Esophagus muscularis mucosa (tissue), 4 donors: ENCODE data around the gene TNFSF18. TPM values are rescaled to one million over a fixed set of nuclear protein-coding genes. Genes with fewer than 3 reads are reported as not detected.

Experiments used
- DNase-seq: peaks from one replicate; pipeline ENCODE4 v3.0.0-alpha.2; 2017; ENCODE audit errors: extremely low spot score
- H3K27ac ChIP-seq, 4 donors: fragments of 200-600 bp; sonication (generic); replicated peaks in 1 of 4; 1 replicate in 3 of 4; 2 replicates in 1 of 4; pipeline ENCODE4 v1.5.1; 2016 to 2019; ENCODE audit warnings: mild to moderate bottlenecking in 1 of 4
- H3K27me3 ChIP-seq, 4 donors: fragments of 200-600 bp; sonication (generic); one replicate each; pipeline versions ENCODE4 v1.5.1 to v1.6.0; 2016 to 2019
- H3K36me3 ChIP-seq, 4 donors: fragments of 200-600 bp; sonication (generic); one replicate each; pipeline ENCODE4 v1.5.1; 2016 to 2019
- H3K4me1 ChIP-seq, 4 donors: fragments of 200-600 bp; sonication (generic); one replicate each; pipeline ENCODE4 v1.5.1; 2016 to 2019
- H3K4me3 ChIP-seq, 4 donors: fragments of 200-600 bp; sonication (generic); 1 replicate in 2 of 4; 2 replicates in 2 of 4; pipeline ENCODE4 v1.5.1; 2016 to 2019; ENCODE audit warnings: mild to moderate bottlenecking in 4 of 4, moderate library complexity in 1 of 4
- H3K9me3 ChIP-seq, 4 donors: fragments of 200-600 bp; sonication (generic); 1 replicate in 3 of 4; 2 replicates in 1 of 4; pipeline ENCODE4 v1.5.1; 2016 to 2019
- CTCF ChIP-seq, 3 experiments: fragments of 200-600 bp in 2 of 3; fragments of 450-650 bp in 1 of 3; sonication (generic) in 2 of 3; IDR thresholded peaks; one replicate each; pipeline ENCODE4 v1.5.1; 2017 to 2019; ENCODE audit warnings: antibody characterized with exemption in 3 of 3, mild to moderate bottlenecking in 2 of 3, moderate library complexity in 1 of 3
- EP300 ChIP-seq: sonication (generic); formaldehyde crosslinking; IDR thresholded peaks from one replicate; pipeline ENCODE4 v1.6.1; 2017; ENCODE audit warnings: antibody characterized with exemption
- POLR2A ChIP-seq: fragments of 450-650 bp; IDR thresholded peaks from one replicate; pipeline ENCODE4 v1.6.1; 2017; ENCODE audit warnings: antibody characterized with exemption, moderate library complexity, mild to moderate bottlenecking, low read depth
- POLR2AphosphoS5 ChIP-seq, 2 donors: sonication (generic); formaldehyde crosslinking; IDR thresholded peaks; one replicate each; pipeline ENCODE4 v1.6.1; 2017; ENCODE audit warnings: antibody characterized with exemption in 2 of 2
- WGBS: methylation state at CpG from one replicate; pipeline ENCODE4 v1.1.5; 2018; 5-methylcytosine and 5-hydroxymethylcytosine counted together
- intact Hi-C: fragments of 100-400 bp; cut with DNase I; formaldehyde crosslinking; loops from one replicate; pipeline ENCODE4 v1.15.1; 2023
- total RNA-seq, 4 donors: library from RNA; depleted of rRNA; stranded (reverse); fragments of >200 nt; gene quantifications; one replicate each; pipeline versions ENCODE4 v1.1.0 to v1.2.1, GENCODE V29; 2016

Gene TNFSF18
- total RNA-seq, 4 donors from 2014 or later, result 0.17 to 0.42 TPM; not detected in 2

GRCh38 chr1:173014160-173014559, 36.6 kb downstream of the TNFSF18 start:
- no peak overlapping the region for H3K27ac ChIP-seq
- WGBS, result 71% methylated on average over 1 of the region's 1 CpG

GRCh38 chr1:173012126-173012525, 38.6 kb downstream of the TNFSF18 start:
- H3K27me3 ChIP-seq, result no peaks in the 10 kb centered on the region
- intact Hi-C loops, result no loop called here
- TF ChIP-seq CTCF (IDR thresholded peaks at IDR 0.05), result no peak
- no peak for TF ChIP-seq POLR2AphosphoS5 (IDR thresholded peaks at IDR 0.05)
- TF ChIP-seq POLR2A, result no peak
- TF ChIP-seq EP300, result no peak
- 89% methylated on average over 1 of the region's 1 CpG for WGBS
- no peak overlapping the region for H3K4me3 ChIP-seq
- peaks cover 0 to 13% (median 3%) of the 10 kb centered on the region in 4 donors for H3K4me1 ChIP-seq
- DNase-seq, result no peak
- no peaks in the 10 kb centered on the region for H3K36me3 ChIP-seq
- H3K27ac ChIP-seq, result no peak overlapping the region
- no peaks in the 10 kb centered on the region for H3K9me3 ChIP-seq

More at GRCh38 chr1:173014160-173014559, 36.6 kb downstream of the TNFSF18 start:
- H3K9me3 ChIP-seq, result no peaks in the 10 kb centered on the region
- no peak for DNase-seq
- H3K4me3 ChIP-seq, result no peak overlapping the region
- no peaks in the 10 kb centered on the region for H3K36me3 ChIP-seq
- H3K27me3 ChIP-seq, result no peaks in the 10 kb centered on the region
- TF ChIP-seq POLR2A (no peak), EP300 (no peak), CTCF (IDR thresholded peaks at IDR 0.05) (no peak), POLR2AphosphoS5 (IDR thresholded peaks at IDR 0.05) (no peak)
- H3K4me1 ChIP-seq, result peaks cover 0 to 8% (median 3%) of the 10 kb centered on the region in 4 donors
- intact Hi-C loops, result no loop called here

GRCh38 chr1:173009597-173009996, 41.1 kb downstream of the TNFSF18 start:
- Histone ChIP-seq H3K9me3 (no peaks in the 10 kb centered on the region), H3K36me3 (no peaks in the 10 kb centered on the region), H3K4me3 (no peak overlapping the region), H3K4me1 (peaks cover 0 to 13% (median 3%) of the 10 kb centered on the region in 4 donors), H3K27me3 (no peaks in the 10 kb centered on the region), H3K27ac (peak overlapping the region in 3 of 4 donors; percentile 44 to 46 (median 46))
- WGBS, result 8% methylated on average over 1 of the region's 1 CpG
- TF ChIP-seq POLR2AphosphoS5 (IDR thresholded peaks at IDR 0.05) (peak in 1 of 2 donors; percentile 67), CTCF (IDR thresholded peaks at IDR 0.05) (no peak), POLR2A (no peak), EP300 (no peak)
- no peak for DNase-seq
- intact Hi-C loops, result no loop called here

- Histone ChIP-seq H3K4me3 (no peak overlapping the region), H3K27me3 (no peaks in the 10 kb centered on the region)
- intact Hi-C loops, result no loop called here
These were observed 45.4 kb downstream of the TNFSF18 start for GRCh38 chr1:173005196-173005864.

More at GRCh38 chr1:173005196-173005864, 45.4 kb downstream of the TNFSF18 start:
- Histone ChIP-seq H3K4me1 (peaks cover 0 to 13% (median 3%) of the 10 kb centered on the region in 4 donors), H3K9me3 (peaks cover 0 to 5% (median 0%) of the 10 kb centered on the region in 4 donors), H3K36me3 (no peaks in the 10 kb centered on the region), H3K27ac (no peak overlapping the region)
- 62% methylated on average over 2 of the region's 2 CpGs for WGBS
- no peak for TF ChIP-seq POLR2AphosphoS5 (IDR thresholded peaks at IDR 0.05)
- no peak for TF ChIP-seq EP300
- no peak for TF ChIP-seq CTCF (IDR thresholded peaks at IDR 0.05)
- no peak for TF ChIP-seq POLR2A
- no peak for DNase-seq
